Activated T-cell treated with anti-CD3 and anti-CD28 coated beads, Interleukin-2, amount 50 U/mL, for 4 hours (primary cell): ENCODE results near the gene CACNG7. TPM values are rescaled to one million over a fixed set of nuclear protein-coding genes. Genes with fewer than 3 reads are reported as not detected.

Source experiments
- ATAC-seq, 2 donors: fragments of 200-7000 bp; cut with Tn5 transposase; one replicate each; pipeline ENCODE4 v1.10.0; 2021
- DNase-seq: peaks from one replicate; pipeline ENCODE4 v3.0.0-alpha.2; 2020
- H3K27me3 Mint-ChIP-seq: one replicate; pipeline ENCODE4 v1.8.0; 2021; ENCODE audit warnings: low read depth, mixed read lengths
- H3K36me3 Mint-ChIP-seq: one replicate; pipeline ENCODE4 v1.8.0; 2022; ENCODE audit warnings: mixed read lengths; ENCODE audit not compliant: insufficient read depth
- H3K4me1 Mint-ChIP-seq: one replicate; pipeline ENCODE4 v1.8.0; 2021; ENCODE audit warnings: low read depth, mixed read lengths
- H3K4me3 Mint-ChIP-seq: one replicate; pipeline ENCODE4 v1.8.0; 2021; ENCODE audit warnings: mild to moderate bottlenecking, moderate library complexity, mixed read lengths
- H3K9me3 Mint-ChIP-seq: one replicate; pipeline ENCODE4 v1.8.0; 2021; ENCODE audit warnings: mixed read lengths
- total RNA-seq, 3 donors: library from RNA; stranded (reverse); gene quantifications; one replicate each; pipeline ENCODE4 v1.2.1, GENCODE V29; 2021

Gene CACNG7
- total RNA-seq, 3 donors from 2014 or later, result not detected

DNA sequence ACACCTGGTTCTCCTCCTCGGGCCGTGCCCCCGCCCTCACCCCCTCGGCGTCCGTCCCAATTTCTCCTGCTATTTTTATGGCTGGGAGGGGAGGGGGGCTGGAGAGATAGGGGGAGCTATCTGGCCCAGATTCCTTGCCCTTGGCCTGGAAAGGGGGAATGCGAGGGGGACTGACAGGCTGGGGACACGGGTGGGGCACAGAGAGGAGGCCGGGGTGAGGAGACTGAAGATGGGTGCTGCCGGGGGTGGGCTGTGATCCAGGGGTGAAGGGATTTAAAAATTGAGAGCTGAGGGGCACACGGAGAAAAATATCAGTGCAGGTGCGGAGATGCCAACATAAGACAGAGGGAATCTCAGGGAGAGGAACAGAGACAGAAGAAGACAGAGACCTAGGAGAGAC lies 24.8 kb upstream of the CACNG7 start:
- Mint-ChIP-seq H3K4me1 (peaks cover 11% of the 10 kb centered on the region), H3K9me3 (no peaks in the 10 kb centered on the region), H3K27me3 (peaks cover 30% of the 10 kb centered on the region), H3K36me3 (no peaks in the 10 kb centered on the region), H3K4me3 (no peak overlapping the region)
- ATAC-seq, result no peak
- DNase-seq, result no peak

DNA sequence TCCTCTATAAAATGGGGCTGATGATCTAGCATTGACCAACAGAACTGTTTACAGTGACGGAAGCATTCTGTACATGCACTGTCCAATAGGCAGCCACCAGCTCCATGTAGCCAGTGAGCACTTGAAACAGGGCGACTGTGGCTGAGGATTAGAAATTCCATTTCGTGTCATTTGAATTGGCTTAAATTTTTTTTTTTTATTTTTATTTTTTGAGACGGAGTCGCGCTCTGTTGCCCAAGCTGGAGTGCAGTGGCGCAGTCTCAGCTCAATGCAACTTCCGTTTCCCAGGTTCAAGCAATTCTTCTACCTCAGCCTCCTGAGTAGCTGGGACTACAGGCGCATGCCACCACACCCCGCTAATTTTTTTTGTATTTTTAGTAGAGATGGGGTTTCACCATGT lies 24.0 kb upstream of the CACNG7 start:
- Mint-ChIP-seq H3K36me3 (no peaks in the 10 kb centered on the region), H3K4me3 (no peak overlapping the region), H3K27me3 (peaks cover 30% of the 10 kb centered on the region), H3K9me3 (no peaks in the 10 kb centered on the region), H3K4me1 (peaks cover 12% of the 10 kb centered on the region)
- ATAC-seq (no peak), DNase-seq (no peak)

DNA sequence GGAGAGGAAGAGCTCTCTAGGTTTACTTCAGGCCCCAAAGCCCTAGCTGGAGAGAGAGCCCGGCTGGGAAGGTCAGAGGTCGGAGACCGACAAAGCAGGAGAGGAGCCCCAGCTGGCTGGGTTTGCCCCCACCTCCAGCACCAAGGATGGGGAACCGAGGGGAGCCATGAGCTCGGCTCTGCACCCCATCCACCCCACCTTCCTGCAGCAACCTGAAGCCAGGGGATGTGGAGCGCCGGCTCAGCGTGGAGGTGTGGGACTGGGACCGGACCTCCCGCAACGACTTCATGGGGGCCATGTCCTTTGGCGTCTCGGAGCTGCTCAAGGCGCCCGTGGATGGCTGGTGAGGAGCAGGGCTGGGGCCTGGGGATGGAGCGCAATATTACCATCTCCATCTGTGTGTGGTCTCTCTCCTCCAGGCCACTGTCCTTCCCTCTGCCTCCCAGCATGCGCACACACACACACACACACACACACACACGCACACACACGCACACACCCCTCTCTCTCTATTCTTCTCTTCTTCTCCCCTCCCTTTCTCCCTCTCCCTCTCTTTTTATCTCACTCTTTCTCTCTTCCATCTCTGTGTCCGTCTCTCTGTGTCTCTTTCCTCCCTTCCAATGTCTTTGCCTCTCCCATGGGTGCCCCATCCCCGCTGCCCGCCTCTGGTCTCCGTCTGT lies 16.6 kb upstream of the CACNG7 start:
- no peak for DNase-seq
- Mint-ChIP-seq H3K36me3 (no peaks in the 10 kb centered on the region), H3K4me3 (no peak overlapping the region), H3K9me3 (no peaks in the 10 kb centered on the region), H3K27me3 (peaks cover 53% of the 10 kb centered on the region), H3K4me1 (peaks cover 3% of the 10 kb centered on the region)
- ATAC-seq, result no peak

DNA sequence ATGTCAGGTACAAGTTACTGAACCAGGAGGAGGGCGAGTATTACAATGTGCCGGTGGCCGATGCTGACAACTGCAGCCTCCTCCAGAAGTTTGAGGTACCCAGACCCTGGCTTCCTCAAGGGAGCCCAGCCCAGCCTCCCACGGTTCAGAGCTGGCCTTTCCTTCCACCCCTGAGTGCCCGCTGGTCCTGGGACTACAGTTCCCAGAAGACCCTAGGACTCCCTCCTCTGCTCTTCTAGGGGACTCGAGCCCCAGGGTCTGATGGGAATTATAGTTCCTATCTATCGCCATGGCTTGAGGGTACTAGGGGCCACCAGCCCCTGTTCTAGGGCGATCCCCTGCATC lies 16.1 kb upstream of the CACNG7 start:
- peaks cover 3% of the 10 kb centered on the region for H3K4me1 Mint-ChIP-seq
- H3K36me3 Mint-ChIP-seq, result no peaks in the 10 kb centered on the region
- no peak for DNase-seq
- H3K27me3 Mint-ChIP-seq, result peaks cover 58% of the 10 kb centered on the region
- no peak for ATAC-seq
- no peaks in the 10 kb centered on the region for H3K9me3 Mint-ChIP-seq
- H3K4me3 Mint-ChIP-seq, result no peak overlapping the region

DNA sequence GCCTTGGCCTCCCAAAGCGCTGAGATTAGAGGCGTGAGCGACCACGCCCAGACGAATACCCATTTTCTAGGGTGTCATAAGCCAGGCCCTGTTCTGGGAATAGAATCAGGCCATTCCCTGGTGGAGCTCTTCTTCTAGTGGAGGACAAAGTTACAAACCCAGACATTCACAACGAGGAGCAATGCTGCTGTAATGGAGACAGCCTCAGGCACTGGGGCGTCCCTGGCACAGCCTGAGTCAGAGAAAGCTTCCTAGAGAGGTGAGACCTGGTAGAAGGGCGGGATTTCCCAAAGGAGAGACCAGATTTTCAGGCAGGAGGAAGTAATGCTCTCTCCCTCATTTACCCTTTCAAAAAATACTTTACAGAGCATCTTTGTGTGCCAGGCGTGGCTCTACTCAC lies 14.4 kb upstream of the CACNG7 start:
- ATAC-seq (no peak), DNase-seq (no peak)
- no peaks in the 10 kb centered on the region for H3K9me3 Mint-ChIP-seq
- no peak overlapping the region for H3K4me3 Mint-ChIP-seq
- peaks cover 5% of the 10 kb centered on the region for H3K4me1 Mint-ChIP-seq
- H3K36me3 Mint-ChIP-seq, result no peaks in the 10 kb centered on the region
- peaks cover 76% of the 10 kb centered on the region for H3K27me3 Mint-ChIP-seq

DNA sequence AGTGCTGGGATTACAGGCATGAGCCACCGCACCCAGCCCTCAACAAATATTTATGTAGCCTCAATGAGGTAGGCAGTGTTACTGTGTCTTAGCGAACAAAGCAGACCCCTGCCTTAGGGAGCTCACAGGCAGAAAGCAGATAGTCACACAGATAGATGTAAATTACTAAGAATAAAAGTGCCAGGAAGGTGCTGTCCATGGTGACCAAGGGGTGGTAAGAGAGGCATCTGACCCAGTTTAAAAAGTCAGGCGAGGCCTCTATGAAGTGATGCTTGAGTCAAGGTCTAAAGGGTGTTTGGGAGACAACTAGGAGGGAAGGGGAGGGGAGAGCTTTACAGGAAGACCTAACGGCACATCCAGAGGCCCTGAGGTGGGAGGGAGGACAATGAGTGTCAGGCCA lies 12.4 kb upstream of the CACNG7 start:
- no peak for ATAC-seq
- H3K4me1 Mint-ChIP-seq, result peaks cover 2% of the 10 kb centered on the region
- no peak overlapping the region for H3K4me3 Mint-ChIP-seq
- H3K9me3 Mint-ChIP-seq, result no peaks in the 10 kb centered on the region
- DNase-seq, result no peak
- H3K36me3 Mint-ChIP-seq, result no peaks in the 10 kb centered on the region
- H3K27me3 Mint-ChIP-seq, result peaks cover 79% of the 10 kb centered on the region

DNA sequence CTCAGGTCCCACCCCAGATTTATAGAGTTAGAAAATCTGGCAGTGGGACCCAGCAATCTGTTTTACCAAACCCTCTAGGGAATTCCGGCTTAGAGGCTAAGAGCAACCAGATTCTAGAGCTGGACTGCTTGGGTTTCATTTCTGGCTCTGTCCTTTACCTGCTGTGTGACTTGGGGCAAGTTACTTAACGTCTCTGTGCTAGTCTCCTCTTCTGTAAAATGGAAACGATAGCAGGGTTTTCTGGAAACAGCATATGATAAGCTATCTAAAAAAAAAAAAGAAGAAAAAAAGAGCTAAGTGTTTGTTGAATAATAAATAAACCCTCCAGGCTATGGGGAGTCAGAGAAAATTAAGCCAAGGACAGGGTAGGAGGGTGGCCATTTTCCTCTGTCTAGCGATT lies 11.6 kb upstream of the CACNG7 start:
- H3K36me3 Mint-ChIP-seq, result no peaks in the 10 kb centered on the region
- DNase-seq (no peak), ATAC-seq (no peak)
- H3K27me3 Mint-ChIP-seq, result peaks cover 78% of the 10 kb centered on the region
- no peak overlapping the region for H3K4me3 Mint-ChIP-seq
- H3K9me3 Mint-ChIP-seq, result no peaks in the 10 kb centered on the region
- peaks cover 2% of the 10 kb centered on the region for H3K4me1 Mint-ChIP-seq

DNA sequence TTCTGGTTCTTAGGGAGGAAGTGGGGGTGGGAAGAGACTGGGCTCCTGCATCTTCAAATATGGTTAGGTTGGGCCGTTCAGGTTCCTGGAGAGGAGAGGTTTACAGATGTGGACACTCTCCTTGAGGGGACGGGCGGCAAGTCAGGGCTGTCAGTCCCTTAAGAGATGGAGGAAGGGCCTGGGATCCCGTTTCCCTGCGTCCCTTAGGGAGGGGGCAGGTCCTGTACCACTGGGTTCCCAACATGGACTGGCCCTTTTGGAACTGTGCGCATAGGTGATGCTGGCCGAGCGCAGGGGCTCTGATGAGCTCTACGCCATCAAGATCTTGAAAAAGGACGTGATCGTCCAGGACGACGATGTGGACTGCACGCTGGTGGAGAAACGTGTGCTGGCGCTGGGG lies 10.9 kb upstream of the CACNG7 start:
- Mint-ChIP-seq H3K36me3 (no peaks in the 10 kb centered on the region), H3K9me3 (no peaks in the 10 kb centered on the region), H3K27me3 (peaks cover 75% of the 10 kb centered on the region), H3K4me3 (no peak overlapping the region), H3K4me1 (peaks cover 2% of the 10 kb centered on the region)
- no peak for ATAC-seq
- no peak for DNase-seq

DNA sequence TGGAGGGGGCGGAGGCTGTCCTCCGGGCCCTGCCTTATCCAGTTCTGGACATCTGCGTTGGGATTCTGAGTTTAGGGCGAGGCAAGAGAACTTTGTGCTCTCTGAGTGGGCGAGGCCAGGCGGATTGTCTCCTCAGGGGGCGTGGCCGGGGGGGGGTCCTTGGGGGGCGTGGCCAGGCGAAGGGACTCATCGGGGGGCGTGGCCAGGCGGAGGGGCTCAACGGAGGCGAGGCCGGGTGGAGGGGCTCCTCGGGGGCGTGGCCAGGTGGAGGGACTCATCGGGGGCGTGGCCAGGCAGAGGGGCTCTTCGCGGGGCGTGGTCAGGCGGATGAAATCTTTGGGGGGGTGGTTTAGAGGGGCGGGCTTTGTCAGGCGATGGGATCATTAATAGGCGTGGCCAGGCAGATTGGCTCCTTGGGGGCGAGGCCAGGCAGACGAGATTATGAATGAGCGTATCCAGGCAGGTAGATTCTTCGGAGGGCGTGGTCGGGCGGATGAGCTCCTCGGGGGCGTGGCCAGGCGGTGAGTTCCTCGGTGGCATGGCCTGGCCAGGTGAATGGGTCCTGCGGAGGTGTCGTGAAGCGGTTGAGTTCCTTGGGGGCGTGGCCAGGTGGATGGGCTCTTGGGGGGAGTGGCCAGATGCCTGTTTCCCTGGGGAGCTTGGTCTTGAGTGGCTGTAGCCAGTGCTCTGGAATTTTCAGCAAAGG lies 10.3 kb upstream of the CACNG7 start:
- DNase-seq (no peak), ATAC-seq (no peak)
- peaks cover 72% of the 10 kb centered on the region for H3K27me3 Mint-ChIP-seq
- H3K4me3 Mint-ChIP-seq, result no peak overlapping the region
- no peaks in the 10 kb centered on the region for H3K9me3 Mint-ChIP-seq
- H3K4me1 Mint-ChIP-seq, result peaks cover 2% of the 10 kb centered on the region
- no peaks in the 10 kb centered on the region for H3K36me3 Mint-ChIP-seq

DNA sequence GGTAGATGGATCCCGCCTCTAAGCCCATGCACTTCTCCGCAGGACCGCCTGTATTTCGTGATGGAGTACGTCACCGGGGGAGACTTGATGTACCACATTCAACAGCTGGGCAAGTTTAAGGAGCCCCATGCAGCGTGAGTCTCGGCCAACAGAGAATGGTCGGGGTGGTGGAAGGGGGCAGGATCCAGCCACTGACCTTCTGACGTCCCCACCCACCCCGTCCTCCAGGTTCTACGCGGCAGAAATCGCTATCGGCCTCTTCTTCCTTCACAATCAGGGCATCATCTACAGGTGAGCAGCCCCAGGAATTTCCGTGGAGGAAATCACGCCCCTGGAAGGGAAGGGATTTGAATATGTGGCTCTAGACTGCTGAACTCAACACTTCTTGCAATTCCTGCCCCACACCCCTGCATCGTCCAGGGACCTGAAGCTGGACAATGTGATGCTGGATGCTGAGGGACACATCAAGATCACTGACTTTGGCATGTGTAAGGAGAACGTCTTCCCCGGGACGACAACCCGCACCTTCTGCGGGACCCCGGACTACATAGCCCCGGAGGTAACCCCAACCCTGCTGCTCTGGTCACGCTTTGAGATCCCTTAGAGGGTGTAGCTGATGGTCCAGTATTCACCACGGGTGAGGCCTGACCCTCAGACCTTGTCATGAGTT lies 8.8 kb upstream of the CACNG7 start:
- H3K4me3 Mint-ChIP-seq, result no peak overlapping the region
- DNase-seq (no peak), ATAC-seq (no peak)
- no peaks in the 10 kb centered on the region for H3K36me3 Mint-ChIP-seq
- peaks cover 2% of the 10 kb centered on the region for H3K4me1 Mint-ChIP-seq
- peaks cover 73% of the 10 kb centered on the region for H3K27me3 Mint-ChIP-seq
- no peaks in the 10 kb centered on the region for H3K9me3 Mint-ChIP-seq

DNA sequence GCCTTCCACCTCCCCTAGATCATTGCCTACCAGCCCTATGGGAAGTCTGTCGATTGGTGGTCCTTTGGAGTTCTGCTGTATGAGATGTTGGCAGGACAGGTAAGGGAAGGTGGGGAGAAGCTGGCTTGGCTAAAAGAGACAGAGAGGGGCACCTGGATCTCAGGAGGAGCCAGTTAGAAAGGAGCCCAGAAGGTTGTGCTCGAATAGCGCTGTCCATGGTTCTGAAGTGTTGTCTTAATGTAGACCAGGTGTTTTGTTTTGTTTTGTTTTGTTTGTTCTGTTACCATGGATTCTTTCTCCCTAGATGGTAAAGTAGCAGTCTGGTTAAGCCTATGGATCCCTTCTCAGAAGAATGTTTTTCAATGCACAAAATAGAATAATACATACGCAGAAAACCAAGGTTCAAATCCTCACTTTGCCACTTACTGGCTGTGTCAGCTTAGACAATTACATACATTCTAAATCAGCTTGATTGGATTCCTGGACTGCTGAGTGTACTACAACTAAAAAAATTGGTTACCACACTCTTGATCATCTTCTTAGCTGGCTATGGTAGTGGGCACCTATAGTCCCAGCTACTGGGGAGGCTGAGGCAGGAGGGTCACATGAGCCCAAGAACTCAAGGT lies 5.9 kb upstream of the CACNG7 start:
- peaks cover 74% of the 10 kb centered on the region for H3K27me3 Mint-ChIP-seq
- DNase-seq (no peak), ATAC-seq (no peak)
- H3K9me3 Mint-ChIP-seq, result no peaks in the 10 kb centered on the region
- no peak overlapping the region for H3K4me3 Mint-ChIP-seq
- H3K36me3 Mint-ChIP-seq, result no peaks in the 10 kb centered on the region
- H3K4me1 Mint-ChIP-seq, result peaks cover 14% of the 10 kb centered on the region

DNA sequence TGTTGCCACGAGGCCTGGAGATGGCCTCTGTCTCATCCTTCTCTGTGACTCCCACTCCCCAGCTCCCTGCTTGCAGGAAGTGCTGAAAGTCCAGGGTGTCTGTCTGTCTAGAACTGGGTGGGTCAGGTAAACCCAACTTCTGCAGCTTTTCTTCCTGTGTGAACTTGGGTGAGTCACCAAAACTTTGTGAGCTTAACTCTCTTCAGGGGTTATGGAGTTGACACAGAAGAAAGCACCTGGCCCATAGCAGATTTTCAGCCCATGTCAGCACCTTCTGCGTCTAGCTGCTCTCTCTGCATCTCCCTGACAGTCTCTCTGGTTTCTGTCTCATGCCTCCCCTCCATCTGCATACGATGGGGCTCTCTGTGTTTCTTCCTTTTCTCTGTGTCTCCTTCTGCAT lies 4.2 kb upstream of the CACNG7 start:
- Mint-ChIP-seq H3K4me1 (peaks cover 20% of the 10 kb centered on the region), H3K27me3 (peaks cover 69% of the 10 kb centered on the region), H3K36me3 (no peaks in the 10 kb centered on the region), H3K4me3 (no peak overlapping the region), H3K9me3 (no peaks in the 10 kb centered on the region)
- ATAC-seq, result no peak
- DNase-seq, result no peak

DNA sequence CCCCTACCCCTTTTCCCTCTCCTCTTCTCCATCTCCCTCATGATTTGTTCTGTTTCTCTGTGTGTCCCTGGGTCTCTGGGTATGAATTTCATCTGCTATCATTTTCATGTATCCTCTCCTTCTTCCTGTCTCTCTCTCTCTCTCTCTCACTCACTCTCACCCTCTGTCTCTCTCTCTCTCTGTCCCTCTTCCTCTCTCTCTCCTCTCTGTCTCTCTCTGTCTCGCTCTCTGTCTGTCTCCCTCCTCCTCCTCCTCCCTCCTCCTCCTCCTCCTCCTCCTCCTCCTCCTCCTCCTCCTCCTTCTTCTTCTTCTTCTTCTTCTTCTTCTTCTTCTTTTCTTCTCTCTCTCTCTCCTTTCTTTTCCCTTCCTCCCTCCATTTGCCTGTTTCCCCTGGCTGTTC lies 3.3 kb upstream of the CACNG7 start:
- ATAC-seq, result no peak
- H3K36me3 Mint-ChIP-seq, result no peaks in the 10 kb centered on the region
- peaks cover 71% of the 10 kb centered on the region for H3K27me3 Mint-ChIP-seq
- peaks cover 21% of the 10 kb centered on the region for H3K4me1 Mint-ChIP-seq
- no peak for DNase-seq
- no peaks in the 10 kb centered on the region for H3K9me3 Mint-ChIP-seq
- H3K4me3 Mint-ChIP-seq, result no peak overlapping the region

DNA sequence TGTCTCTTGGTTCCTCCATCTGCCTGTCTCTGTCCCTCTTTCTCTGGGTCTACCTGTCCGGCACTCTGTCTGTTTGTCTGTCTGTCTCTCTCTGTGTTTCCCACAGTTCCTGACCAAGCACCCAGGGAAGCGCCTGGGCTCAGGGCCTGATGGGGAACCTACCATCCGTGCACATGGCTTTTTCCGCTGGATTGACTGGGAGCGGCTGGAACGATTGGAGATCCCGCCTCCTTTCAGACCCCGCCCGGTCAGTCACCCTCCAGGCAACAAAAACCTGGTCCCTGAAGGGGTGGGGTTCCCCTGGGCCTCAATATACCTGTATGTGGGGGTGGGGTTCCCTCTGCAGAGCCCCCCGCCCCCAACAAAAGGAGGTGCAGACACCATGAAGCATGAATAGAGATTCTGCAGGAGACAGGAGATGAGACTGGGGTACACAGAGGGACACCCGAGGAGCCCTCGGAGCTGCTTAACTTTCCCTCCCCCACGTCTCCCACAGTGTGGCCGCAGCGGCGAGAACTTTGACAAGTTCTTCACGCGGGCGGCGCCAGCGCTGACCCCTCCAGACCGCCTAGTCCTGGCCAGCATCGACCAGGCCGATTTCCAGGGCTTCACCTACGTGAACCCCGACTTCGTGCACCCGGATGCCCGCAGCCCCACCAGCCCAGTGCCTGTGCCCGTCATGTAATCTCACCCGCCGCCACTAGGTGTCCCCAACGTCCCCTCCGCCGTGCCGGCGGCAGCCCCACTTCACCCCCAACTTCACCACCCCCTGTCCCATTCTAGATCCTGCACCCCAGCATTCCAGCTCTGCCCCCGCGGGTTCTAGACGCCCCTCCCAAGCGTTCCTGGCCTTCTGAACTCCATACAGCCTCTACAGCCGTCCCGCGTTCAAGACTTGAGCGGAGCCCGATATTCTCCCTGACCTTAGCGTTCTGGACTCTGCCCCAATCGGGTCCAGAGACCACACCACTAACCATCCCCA lies 2.6 kb upstream of the CACNG7 start:
- Mint-ChIP-seq H3K36me3 (no peaks in the 10 kb centered on the region), H3K27me3 (peaks cover 77% of the 10 kb centered on the region), H3K9me3 (no peaks in the 10 kb centered on the region), H3K4me1 (peaks cover 21% of the 10 kb centered on the region), H3K4me3 (no peak overlapping the region)
- peak; percentile 60 to 62 for ATAC-seq
- peak; percentile 66 for DNase-seq
